Subcutaneous adipose tissue (tissue), 4 donors: Measurements from ENCODE around the gene IGLL5. TPM values are rescaled to one million over a fixed set of nuclear protein-coding genes. Genes with fewer than 3 reads are reported as not detected.

Source experiments
- total RNA-seq, 4 donors: library from RNA; depleted of rRNA; stranded (reverse); fragments of >200 nt; gene quantifications; one replicate each; pipeline ENCODE4 v1.1.0, GENCODE V29; 2016
- TF ChIP-seq, protein P1 (sequence below): fragments of 450-650 bp; IDR thresholded peaks from one replicate; pipeline ENCODE4 v1.5.1; 2016; ENCODE audit warnings: low read depth, mild to moderate bottlenecking, control low read depth, antibody characterized with exemption, moderate library complexity

The IGLL5 gene
- 1 to 10 TPM in 2 of 4 donors, not detected in 2; 1.1 to 2.2 TPM for total RNA-seq

DNA sequence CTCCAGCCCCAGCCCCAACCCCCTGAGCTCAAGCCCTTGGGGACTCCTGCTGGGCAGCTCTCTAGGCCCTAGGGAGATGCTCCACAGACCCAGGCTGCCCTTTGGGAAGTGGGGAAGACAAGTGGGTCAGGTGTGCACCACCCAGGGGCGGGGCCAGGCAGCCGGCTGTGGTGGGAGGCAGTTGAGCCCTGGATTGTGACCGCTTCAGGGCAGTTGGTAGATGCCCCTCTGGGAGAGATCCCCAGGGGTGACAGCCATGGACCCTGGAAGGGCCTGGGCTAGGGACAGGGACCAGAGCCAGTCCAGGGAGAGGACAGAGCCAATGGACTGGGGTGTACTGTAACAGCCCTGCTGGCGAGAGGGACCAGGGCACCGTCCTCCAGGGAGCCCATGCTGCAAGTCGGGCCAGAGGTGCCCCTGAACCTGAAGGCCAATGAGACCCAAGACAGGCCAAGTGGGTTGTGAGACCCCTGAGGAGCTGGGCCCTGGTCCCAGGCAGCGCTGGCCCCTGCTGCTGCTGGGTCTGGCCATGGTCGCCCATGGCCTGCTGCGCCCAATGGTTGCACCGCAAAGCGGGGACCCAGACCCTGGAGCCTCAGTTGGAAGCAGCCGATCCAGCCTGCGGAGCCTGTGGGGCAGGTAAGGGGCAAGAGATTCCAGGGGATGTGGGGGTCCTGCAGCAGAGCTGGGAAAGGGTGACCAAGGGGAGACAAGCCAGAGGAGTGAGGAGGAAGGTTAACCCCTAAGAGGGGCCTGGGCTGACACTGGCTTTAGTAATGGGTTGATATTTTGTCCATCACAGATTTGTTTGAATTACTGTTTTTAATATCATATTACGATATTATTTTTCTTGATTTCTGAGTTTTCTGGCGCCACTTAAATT lies at the start of gene IGLL5:
TSS of gene IGLL5 (plus strand) at position 196 of the 883 bp plus-strand sequence. CDS start at position 434, 238 bp downstream.
- TF ChIP-seq, protein P1, sequence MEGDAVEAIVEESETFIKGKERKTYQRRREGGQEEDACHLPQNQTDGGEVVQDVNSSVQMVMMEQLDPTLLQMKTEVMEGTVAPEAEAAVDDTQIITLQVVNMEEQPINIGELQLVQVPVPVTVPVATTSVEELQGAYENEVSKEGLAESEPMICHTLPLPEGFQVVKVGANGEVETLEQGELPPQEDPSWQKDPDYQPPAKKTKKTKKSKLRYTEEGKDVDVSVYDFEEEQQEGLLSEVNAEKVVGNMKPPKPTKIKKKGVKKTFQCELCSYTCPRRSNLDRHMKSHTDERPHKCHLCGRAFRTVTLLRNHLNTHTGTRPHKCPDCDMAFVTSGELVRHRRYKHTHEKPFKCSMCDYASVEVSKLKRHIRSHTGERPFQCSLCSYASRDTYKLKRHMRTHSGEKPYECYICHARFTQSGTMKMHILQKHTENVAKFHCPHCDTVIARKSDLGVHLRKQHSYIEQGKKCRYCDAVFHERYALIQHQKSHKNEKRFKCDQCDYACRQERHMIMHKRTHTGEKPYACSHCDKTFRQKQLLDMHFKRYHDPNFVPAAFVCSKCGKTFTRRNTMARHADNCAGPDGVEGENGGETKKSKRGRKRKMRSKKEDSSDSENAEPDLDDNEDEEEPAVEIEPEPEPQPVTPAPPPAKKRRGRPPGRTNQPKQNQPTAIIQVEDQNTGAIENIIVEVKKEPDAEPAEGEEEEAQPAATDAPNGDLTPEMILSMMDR, result no peak

DNA sequence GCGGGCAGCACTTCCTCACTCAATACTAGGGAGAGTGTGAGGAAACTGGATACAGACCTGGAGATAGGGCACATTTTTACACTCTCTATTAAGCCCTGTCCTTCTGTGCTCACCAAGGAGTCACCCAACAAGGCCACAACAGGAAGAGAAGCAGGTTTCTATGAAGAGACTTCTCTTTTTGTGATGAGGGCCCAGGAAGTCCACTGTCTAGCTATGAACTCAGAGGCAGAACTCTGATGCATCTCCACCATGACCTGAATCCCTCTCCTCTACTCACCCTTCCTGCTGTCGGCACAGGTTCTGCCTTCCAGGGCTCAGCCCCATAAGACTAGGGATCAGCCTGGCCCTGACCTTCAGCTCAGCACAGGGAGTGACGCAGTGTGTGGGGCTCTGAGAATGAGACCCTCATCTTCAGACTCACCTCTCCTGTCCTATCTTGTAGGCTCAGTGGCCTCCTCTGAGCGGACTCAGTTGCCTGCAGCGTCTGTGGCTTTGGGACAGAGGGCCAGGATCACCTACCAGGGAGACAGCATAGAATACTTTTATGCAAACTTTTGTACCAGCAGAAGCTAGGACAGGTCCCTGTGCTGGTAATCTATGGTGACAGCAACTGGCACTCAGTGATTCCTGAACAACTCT lies 49.3 kb upstream of the IGLL5 start:
- TF ChIP-seq, protein P1, result no peak

DNA sequence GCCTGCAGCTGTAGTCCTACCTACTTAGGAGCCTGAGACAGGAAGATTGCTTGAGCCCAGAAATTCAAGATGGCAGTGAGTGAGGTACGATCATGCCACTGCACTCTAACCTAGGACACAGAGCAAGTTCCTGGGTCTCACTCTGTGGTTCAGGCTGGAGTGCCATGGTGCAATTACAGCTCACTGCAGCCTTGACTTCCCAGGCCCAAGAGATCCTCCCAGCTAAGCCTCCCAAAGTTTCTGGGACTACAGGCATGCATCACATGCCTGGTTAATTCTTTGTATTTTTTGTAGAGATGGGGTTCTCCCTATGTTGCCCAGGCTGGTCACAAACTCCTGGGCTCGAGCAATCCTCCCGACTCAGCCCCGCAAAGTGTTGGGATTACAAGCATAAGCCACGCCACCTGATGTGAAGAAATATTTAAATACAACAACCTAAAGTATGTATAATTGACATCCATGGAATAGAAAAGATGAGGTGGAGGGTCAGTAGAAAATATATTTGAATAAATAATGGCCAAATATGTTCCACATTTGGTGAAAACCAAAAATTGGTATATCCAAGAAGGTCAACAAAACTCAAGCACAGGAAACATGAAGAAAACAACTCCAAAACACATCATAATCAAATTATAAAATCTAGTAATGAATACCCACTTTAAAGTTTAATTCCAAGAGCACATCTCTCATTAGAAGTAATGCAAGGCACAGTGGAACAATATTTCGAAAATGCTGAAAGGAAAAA lies 47.9 kb upstream of the IGLL5 start:
- TF ChIP-seq, protein P1, result no peak

DNA sequence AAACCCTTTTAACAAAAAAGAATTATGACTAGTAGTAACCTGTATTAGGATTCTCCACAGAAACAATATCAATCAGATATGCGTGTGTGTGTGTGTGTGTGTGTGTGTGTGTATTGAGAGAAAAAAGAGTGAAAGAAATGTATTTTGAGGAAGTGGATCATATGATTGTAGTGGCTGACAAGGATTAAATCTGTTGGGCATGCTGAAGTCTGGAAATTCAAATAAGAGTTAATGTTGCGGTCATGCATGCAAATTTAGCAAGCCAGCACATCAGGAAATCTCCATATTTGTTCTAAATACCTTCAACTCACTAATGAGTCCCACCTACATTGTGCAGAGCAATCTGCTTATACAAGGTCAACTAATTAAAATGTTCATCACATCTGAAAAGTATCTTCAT lies 46.8 kb upstream of the IGLL5 start:
- TF ChIP-seq, protein P1, result no peak

DNA sequence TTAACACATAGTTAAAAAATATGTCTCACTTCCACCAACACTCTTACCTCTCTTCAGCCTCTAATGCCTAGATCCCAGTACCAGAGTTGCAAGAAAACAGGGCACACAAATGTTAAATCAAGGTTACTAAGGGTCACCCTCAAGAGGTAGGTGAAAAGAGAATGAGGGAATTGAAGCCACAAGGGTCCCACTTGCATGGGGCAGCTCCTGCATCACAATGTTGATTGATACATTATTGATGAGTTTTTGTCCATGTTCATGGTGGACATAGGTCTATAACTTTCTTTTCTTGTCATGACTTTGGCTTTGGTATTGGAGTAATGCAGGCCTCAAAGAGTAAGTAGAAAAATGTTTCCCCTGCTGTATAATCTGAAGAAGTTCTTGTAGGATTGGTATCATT lies 46.0 kb upstream of the IGLL5 start:
- TF ChIP-seq, protein P1, result no peak

DNA sequence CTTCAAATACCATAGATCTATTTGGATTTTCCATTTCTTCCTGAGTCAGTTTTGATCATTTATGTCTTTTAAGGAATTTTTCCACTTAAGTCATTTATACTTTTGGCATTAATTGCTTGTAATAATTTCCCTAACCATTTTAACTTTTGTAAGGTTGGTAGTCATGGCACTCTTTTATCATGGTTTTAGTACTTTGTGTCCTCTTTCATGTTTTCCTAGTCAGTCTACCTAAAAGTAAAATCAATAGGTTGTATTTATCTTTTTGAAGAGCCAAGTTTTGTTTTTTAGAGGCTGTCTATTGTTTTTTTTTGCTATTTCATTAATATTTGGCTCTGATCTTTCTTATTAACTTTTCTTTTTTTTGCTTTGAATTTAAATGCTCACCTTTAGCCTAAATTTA lies 45.5 kb upstream of the IGLL5 start:
- TF ChIP-seq, protein P1, result no peak

DNA sequence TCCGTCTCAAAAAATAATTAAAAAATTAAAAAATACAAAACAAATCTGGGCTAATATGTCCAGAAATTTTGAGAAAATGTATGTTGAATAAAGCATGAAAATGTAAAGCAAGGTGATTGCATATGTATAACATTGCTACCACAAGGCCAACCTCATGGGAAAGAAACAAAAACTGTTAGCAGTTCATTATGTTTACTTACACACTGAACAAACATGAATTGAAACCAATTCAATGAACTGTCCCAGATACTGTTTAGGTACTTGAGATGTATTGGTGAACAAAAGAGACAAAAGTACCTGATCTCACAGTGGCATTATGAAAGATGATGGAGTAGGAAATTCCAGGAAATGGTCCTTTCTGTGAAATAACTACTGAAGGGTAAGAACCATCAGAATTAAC lies 43.8 kb upstream of the IGLL5 start:
- TF ChIP-seq, protein P1, result no peak
